Activated CD8-positive, alpha-beta T cell treated with anti-CD3 and anti-CD28 coated beads for 36 hours (primary cell): Measurements from ENCODE around the gene CFAP410. TPM values are rescaled to one million over a fixed set of nuclear protein-coding genes. Genes with fewer than 3 reads are reported as not detected.

Experiments
- ATAC-seq: fragments of 200-7000 bp; cut with Tn5 transposase; one replicate; pipeline ENCODE4 v1.10.0; 2021; ENCODE audit warnings: mild to moderate bottlenecking, moderate library complexity
- CTCF ChIA-PET: fragments of 350-600 bp; sonication (Branson Sonifier 250); formaldehyde crosslinking; loops from one replicate; lab custom pipeline; 2021; ENCODE audit warnings: antibody characterized with exemption; lab: Charles Lee
- POLR2A ChIA-PET: fragments of 350-600 bp; sonication (Branson Sonifier 250); formaldehyde crosslinking; loops from one replicate; lab custom pipeline; 2021; ENCODE audit warnings: antibody characterized with exemption; lab: Charles Lee
- DNase-seq: peaks from one replicate; pipeline ENCODE4 v3.0.0-alpha.2; 2020
- H3K27ac Mint-ChIP-seq: one replicate; pipeline ENCODE4 v1.8.0; 2021; ENCODE audit warnings: mild to moderate bottlenecking, mixed read lengths
- H3K27me3 Mint-ChIP-seq: one replicate; pipeline ENCODE4 v1.8.0; 2021; ENCODE audit warnings: mixed read lengths
- H3K36me3 Mint-ChIP-seq: one replicate; pipeline ENCODE4 v1.8.0; 2021; ENCODE audit warnings: low read depth, mixed read lengths
- H3K4me1 Mint-ChIP-seq: one replicate; pipeline ENCODE4 v1.8.0; 2021; ENCODE audit warnings: low read depth, mixed read lengths
- H3K4me3 Mint-ChIP-seq: one replicate; pipeline ENCODE4 v1.8.0; 2021; ENCODE audit warnings: mild to moderate bottlenecking, moderate library complexity, mixed read lengths
- H3K9me3 Mint-ChIP-seq: one replicate; pipeline ENCODE4 v1.8.0; 2021; ENCODE audit warnings: mixed read lengths
- CTCF ChIP-seq: fragments of 200-600 bp; IDR thresholded peaks from one replicate; pipeline ENCODE4 v1.8.0; 2022; ENCODE audit warnings: antibody characterized with exemption, mild to moderate bottlenecking
- intact Hi-C: fragments of 100-400 bp; cut with micrococcal nuclease; formaldehyde crosslinking; loops from one replicate; pipeline ENCODE4 v1.10.0; 2022
- total RNA-seq, 2 experiments: library from RNA; stranded (reverse); gene quantifications; one replicate each; pipeline ENCODE4 v1.2.3, GENCODE V29; 2021

Gene CFAP410
- total RNA-seq, 2 experiments from 2014 or later: 17.2 TPM

- DNase-seq: no peak
- H3K4me1 Mint-ChIP-seq: peaks cover 2% of the 10 kb centered on the region
- no peak overlapping the region for H3K27ac Mint-ChIP-seq
- CTCF ChIA-PET: no interaction called here
- H3K27me3 Mint-ChIP-seq: no peaks in the 10 kb centered on the region
- H3K36me3 Mint-ChIP-seq: peaks cover 12% of the 10 kb centered on the region
- intact Hi-C loops: no loop called here
- no peak overlapping the region for H3K4me3 Mint-ChIP-seq
- POLR2A ChIA-PET: no interaction called here
- TF ChIP-seq CTCF: no peak
- ATAC-seq: no peak
- H3K9me3 Mint-ChIP-seq: no peaks in the 10 kb centered on the region
Measured at GRCh38 chr21:44312089-44312488, 27.1 kb downstream of the CFAP410 start.

GRCh38 chr21:44310628-44311507 lies 28.3 kb downstream of the CFAP410 start:
- Mint-ChIP-seq H3K4me1 (peaks cover 2% of the 10 kb centered on the region), H3K27me3 (no peaks in the 10 kb centered on the region), H3K36me3 (peaks cover 9% of the 10 kb centered on the region), H3K27ac (no peak overlapping the region), H3K4me3 (no peak overlapping the region), H3K9me3 (no peaks in the 10 kb centered on the region)
- ChIA-PET CTCF (interaction anchor here (1.6 kb wide), 1 partner anchor 10 kb away, joined by 4 read pairs; no protein-coding TSS in a partner anchor), POLR2A (interaction anchor here (1.1 to 1.2 kb wide), 2 partner anchors 13 to 18 kb away, joined by 3 read pairs; no protein-coding TSS in a partner anchor)
- TF ChIP-seq CTCF: no peak
- intact Hi-C loops: no loop called here
- ATAC-seq: no peak
- DNase-seq: no peak

GRCh38 chr21:44306936-44307704 lies 32.1 kb downstream of the CFAP410 start:
- Mint-ChIP-seq H3K27ac (no peak overlapping the region), H3K4me1 (peaks cover 22% of the 10 kb centered on the region), H3K36me3 (peaks cover 11% of the 10 kb centered on the region), H3K9me3 (no peaks in the 10 kb centered on the region), H3K27me3 (no peaks in the 10 kb centered on the region), H3K4me3 (no peak overlapping the region)
- POLR2A ChIA-PET: interaction anchor here (0.6 kb wide), 1 partner anchor 181 kb away, joined by 4 read pairs; no protein-coding TSS in a partner anchor
- intact Hi-C loops: no loop called here
- ATAC-seq (no peak), DNase-seq (no peak)
- CTCF ChIA-PET: no interaction called here
- TF ChIP-seq CTCF: no peak

GRCh38 chr21:44305691-44306090 lies 33.5 kb downstream of the CFAP410 start:
- H3K9me3 Mint-ChIP-seq: no peaks in the 10 kb centered on the region
- intact Hi-C loops: no loop called here
- no peak overlapping the region for H3K4me3 Mint-ChIP-seq
- DNase-seq (no peak), ATAC-seq (no peak)
- ChIA-PET POLR2A (no interaction called here), CTCF (interaction anchor here (1.4 kb wide), 1 partner anchor 16 kb away, joined by 3 read pairs; no protein-coding TSS in a partner anchor)
- no peaks in the 10 kb centered on the region for H3K27me3 Mint-ChIP-seq
- H3K36me3 Mint-ChIP-seq: peaks cover 8% of the 10 kb centered on the region
- peaks cover 34% of the 10 kb centered on the region for H3K4me1 Mint-ChIP-seq
- no peak overlapping the region for H3K27ac Mint-ChIP-seq
- TF ChIP-seq CTCF: no peak
